Activated naive CD4-positive, alpha-beta T cell (primary cell): Measurements from ENCODE around the gene RCN1.
A peak's percentile ranks its signal among the peaks of the same experiment; 100 is the strongest.
"Not testable (repeated sequence)": the region's sequence is repeated elsewhere in the genome, so short reads cannot be mapped to it uniquely, and the experiment has no call there.

Experiments
- DNase-seq, 4 experiments: peaks; one replicate each; lab custom pipeline; 2025; lab: John Stamatoyannopoulos, UW

RCN1 gene

DNA sequence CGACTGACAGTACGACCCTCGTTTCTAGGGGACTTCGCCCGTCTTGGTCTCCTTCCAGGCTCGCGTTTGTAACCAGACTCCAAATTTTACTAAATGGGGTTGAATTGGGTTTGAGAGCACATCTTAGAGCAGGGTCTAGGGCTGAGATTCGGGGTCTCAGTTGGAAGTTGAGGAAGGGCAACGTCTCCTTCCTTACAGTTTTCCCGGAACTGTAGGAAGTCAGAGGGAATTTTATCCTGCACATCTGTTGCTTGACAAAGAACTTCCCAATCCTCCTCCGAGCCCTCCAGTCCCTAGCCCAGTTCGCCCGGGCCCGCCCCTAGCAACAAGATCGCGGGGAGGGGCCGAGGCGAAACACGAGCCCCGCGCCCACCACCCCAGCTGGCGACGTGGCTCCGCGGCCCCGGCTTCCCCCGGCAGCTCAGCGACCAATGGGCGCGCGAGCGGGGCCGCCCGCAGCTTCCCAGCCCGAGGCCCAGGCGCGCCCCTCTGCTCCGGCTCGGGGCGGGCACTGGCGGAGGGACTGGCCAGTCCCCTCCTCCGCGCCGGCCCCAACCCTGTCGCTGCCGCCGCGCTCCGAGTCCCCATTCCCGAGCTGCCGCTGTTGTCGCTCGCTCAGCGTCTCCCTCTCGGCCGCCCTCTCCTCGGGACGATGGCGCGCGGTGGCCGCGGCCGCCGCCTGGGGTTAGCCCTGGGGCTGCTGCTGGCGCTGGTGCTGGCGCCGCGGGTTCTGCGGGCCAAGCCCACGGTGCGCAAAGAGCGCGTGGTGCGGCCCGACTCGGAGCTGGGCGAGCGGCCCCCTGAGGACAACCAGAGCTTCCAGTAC lies at the start of gene RCN1:
RCN1 (plus strand) TSS at position 530 of the 826 bp plus-strand sequence; CDS start at position 653, 123 bp downstream.
- DNase-seq = peak in 3 of 4 experiments; percentile 8 to 29 (median 13)

DNA sequence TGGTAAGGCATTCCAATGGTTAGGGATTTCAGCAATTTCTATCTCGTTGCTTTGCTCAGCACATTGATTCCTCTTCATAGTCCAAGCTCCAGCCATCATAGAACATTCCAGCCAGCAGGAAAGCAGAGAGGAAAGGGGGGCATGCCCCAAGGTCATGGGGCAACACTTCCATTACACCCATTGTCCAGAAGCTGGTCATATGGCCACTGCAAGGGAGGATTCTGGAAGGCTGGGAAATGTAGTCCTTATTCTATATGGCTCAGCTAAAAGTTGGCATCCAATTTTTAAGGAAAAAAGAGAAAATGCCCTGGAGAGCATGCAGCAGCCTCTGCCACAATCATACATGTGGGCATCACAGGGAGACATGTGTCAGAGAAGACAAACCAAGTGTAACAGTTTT lies 47.1 kb upstream of the RCN1 start:
- no peak for DNase-seq

DNA sequence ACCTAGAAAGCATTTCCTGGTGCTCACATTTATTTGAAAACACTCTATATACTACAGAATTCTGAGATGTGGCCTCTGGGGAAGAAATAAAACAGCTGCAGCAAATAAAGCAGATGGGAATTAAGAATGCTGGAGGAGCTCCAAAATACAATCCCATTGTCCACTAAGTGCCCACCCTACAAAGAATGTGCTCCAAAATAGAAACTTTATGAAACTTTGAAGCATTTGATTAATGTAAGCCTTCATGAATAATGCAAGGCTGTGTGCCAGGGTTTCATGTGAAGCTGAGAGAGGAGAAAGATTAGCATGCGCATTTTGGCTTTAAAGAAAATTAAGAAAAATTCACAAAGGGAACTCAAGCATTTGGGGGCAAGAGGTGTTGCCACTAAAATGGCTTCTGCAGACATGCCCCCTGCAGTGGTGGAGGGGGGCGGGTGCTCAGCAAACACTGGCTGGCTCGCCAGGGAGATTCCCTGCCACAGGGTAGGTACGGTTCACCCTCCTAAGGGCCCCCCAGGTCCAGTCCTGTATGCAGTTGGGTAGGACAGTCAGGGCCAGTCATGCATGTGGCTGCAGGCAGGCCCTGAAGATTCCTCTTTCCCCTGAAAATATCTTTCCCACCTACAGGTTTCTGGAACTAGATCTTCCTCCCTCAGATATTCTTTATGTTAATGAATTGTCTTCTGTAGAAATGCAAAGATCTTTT lies 46.6 kb upstream of the RCN1 start:
- no peak for DNase-seq

DNA sequence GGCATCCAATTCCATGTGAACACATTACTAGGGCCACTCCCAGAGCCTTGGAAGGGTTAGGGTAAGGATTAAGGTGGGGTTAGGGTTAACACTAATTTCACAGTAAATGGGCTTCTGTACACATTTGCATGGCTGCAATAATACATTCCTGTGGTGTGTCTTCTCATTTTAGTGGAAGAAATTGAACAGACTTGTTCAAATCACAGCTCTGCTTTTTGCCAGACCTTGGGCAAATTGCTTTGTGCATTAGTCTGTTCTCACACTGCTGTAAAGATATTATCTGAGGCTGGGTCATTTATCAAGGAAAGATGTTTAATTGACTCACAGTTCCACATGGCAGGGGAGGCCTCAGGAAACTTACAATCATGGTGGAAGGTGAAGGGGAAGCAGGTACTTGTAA lies 45.4 kb upstream of the RCN1 start:
- DNase-seq = no peak

DNA sequence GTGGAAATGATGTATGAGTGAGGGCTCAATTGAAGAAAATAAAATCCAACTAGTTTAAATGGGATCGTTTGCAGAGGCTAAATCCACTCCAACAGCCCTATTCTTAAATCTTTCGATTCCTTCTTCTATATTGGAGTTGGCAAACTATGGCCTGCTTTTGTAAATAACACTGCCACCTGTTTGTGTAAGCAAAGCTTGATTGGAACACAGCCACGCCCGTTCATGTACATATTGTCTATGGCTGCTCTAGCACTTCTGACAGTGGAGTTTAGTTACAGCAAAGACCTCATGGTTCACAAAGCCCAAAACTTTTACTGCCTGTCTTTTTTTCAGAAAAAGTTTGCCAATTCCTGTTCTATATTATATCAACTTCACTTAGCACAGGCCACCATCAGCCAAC lies 40.6 kb upstream of the RCN1 start:
- no peak for DNase-seq

DNA sequence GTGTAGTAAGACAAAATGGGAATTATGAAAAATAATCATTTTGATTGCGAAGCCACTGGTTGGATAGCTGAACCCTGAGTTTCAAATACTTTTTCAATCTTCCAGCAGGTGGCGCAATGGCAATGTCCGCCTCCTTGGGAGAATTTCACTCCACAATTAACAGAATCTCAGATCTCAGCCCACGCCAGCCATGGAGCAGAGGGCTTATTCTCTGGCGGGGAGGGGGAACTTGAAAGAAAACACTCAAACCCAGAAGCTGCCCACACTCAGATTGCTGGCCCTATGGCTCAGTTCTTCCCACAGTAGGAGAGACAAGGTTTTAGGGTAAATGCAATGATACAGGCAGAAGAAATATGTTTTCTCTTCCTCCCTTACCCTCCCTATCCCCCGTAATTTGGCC lies 38.7 kb upstream of the RCN1 start:
- peak in 3 of 4 experiments; percentile 3 to 25 (median 5) for DNase-seq

DNA sequence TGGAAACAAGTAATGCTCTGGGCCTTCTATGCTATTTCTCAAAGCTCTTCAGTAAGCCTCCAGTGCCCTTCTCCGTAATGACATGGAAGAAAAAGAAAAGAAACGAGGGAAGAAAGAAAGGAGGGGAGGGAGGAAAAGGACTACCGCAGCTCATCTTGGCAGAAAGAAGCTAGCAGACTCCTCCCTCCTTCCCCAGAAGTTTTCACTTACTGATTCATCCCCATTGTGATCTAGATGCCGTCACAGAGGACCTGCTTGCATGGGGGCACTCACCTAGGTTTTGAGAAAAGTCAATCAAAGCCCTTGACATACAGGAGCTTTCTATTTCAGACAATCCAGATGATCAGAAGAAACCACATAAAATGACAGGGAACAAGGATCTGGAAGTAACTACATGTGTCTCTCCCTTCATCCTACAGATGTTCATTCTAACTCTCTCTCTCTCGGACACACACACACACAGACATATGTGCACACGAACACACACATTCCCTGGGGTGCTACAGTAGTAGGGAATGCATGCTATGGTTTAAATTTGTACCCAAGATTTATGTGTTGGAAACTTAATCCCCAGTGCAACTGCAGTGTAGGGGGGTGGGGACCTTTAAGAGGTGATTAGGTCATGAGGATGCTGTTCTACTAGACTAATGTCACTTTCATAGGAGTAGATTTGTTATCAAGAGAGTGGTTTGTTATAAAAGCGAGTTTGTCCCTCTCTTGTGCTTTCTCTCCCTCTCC lies 37.6 kb upstream of the RCN1 start:
- no peak for DNase-seq

DNA sequence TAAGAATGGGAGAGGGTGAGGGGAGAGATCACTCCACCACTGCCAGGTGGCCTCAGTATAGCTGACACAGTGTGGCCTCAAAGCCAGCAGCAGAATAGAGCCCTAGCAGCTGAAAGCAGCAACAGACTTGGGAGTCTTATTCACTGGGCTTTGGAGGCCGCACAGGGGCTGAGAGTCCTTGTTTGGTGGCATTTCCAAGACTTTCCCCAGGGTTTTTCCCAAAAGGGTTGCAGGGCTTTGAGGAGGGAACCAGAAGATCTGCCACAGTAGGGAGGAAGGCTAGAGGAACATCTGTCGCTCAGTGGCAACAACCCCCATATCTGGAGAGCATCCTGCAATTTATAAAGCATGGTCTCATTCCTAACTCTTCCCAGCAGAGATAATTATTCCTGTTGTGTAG lies 35.0 kb upstream of the RCN1 start:
- DNase-seq = no peak

DNA sequence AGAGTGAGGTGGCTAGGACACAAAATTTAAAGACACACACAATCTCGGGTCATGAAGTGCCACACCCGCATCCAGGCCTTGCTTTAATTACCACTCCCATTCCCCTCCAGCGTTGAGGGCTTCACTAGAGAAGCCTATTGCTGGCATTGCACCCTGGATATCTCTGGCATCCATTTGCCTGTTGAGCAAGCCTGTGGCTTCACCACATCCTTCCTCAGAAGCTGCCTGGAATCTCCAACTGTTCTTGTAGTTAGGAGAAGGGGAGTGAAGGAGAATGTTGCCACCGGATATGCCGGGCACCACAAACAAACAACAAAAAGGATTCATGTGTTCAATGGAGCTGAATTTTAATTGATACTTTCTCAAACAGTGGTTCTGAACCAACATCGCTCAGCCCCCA lies 34.4 kb upstream of the RCN1 start:
- no peak for DNase-seq

DNA sequence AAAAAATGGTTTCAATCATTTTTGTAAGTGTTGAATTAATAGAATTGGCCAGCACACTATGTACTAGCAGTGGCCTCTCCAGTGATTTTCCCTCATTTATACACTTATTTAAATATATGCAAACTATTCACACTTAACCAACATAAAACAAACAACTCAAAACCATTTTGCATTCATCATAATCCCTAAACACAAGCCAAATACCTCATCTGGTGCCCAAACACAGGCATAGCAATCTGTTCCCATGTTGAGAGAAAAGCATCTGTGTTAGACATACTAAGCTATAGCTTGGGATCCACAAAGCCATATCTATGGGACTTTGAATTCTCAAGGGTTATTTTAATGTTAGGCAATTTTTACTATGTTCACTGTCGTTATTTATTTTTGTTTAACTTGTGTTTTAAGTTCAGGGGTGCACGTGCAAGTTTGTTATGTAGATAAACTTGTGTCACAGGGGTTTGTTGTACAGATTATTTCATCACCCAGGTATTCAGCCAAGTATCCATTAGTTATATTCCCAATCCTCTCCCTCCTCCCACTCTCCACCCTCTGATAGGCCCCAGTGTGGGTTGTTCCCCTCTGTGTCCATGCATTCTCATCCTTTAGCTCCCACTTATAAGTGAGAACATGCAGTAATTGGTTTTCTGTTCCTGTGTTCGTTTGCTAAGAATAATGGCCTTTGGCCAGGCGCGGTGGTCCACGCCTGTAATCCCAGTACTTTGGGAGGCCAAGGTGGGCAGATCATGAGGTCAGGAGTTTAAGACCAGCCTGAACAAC lies 31.0 kb upstream of the RCN1 start:
- DNase-seq = no peak

DNA sequence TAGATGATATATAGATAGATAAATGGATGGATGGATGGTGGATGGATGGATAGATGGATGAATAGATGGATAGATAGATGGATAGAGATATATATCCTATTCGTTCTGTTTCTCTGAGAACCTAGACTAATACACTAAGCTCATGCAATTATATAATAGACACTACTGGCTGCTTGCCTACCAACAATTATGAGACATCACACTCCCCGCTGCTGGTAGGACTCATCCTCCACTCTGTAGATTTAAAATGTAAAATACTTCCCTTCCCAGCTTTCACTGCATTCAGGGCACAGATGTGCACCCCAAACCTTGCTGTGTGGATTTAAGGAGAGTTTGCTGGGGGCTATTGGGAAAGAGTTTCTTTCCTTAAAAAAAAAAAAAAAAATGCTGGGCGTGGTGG lies 28.3 kb upstream of the RCN1 start:
- DNase-seq = no peak

DNA sequence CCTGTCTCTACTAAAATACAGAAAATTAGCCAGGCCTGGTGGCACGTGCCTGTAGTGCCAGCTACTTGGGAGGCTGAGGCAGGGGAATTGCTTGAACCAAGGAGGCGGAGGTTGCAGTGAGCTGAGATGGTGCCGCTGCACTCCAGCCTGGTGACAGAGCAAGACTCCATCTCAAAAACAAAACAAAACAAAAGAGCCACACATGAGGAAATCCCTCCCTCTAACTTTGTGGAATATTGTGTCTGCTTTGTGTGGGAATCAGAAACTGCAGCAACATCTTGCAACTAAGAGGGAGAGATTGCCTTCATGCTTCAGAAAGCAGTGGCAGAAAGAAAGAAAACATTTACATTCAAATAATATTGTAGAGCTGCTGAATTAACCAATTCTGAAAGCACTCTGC lies 27.8 kb upstream of the RCN1 start:
- not testable (repeated sequence) for DNase-seq

DNA sequence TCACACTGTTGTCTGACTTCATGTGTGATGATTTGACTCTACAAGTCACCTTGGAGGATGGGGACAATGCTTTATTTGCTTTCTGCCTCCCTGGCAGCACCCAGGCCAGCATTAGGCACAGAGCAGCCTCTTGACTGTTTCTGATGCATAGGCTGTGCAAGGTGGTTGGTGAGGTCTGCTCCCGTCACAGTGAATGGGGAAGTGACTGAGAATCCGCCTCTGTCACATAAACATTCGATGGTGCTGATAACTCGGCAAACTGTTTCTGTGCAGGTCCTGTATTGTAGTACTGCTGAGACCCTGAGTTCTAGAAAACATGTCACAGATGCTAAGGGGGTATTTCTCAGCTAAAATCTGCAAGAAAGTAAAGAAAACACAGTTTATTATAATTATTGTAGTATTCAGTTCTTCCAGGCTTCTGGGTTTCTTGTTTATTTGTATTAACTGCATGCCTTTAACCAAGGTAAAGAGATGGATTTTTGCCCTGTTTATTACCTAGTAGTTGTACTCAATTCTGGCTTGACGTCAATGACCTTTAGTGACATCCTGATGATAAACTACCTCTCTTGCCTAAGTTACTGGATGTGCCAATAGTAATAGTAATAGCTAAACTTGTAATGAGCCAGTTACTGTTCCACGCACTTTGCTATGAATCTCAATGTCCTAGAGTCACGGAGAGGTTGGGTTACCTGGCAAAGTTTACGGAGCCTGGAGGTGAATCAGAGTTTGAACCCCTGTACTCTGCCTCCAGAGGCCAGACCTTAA lies 24.8 kb upstream of the RCN1 start:
- no peak for DNase-seq

DNA sequence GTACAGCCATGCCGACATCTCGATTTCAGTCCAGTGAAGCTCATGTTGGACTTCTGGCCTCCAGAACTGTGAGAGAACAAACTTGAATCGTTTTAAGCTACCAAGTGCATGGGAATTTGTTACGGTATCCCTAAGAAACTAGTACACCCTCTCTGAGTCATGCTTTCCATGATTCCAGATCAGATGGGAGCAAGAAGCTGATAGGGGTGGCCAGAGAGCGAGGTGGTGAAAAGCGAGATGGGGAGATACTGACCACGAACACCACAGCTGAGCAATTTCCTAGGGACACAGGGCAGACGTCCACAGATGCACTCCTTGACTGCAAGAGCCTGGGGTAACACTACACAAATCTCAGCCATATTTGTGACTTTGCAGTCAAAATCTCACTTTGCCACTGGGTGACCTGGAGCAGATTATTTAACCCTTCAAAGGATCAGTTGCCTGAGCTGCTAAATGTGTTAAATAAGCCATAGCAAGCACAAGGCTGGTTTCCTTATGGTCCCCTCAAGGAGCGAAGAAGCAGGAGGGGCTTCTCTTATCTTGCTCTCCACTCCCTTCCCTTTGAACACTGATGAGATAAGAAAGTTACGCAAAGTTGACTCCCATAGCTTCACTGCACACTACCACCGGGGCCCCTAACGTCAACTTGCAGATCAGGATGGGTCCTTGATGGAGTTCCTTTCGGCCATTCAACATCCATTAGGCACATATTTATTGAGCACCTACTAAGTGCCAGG lies 22.6 kb upstream of the RCN1 start:
- DNase-seq = no peak

DNA sequence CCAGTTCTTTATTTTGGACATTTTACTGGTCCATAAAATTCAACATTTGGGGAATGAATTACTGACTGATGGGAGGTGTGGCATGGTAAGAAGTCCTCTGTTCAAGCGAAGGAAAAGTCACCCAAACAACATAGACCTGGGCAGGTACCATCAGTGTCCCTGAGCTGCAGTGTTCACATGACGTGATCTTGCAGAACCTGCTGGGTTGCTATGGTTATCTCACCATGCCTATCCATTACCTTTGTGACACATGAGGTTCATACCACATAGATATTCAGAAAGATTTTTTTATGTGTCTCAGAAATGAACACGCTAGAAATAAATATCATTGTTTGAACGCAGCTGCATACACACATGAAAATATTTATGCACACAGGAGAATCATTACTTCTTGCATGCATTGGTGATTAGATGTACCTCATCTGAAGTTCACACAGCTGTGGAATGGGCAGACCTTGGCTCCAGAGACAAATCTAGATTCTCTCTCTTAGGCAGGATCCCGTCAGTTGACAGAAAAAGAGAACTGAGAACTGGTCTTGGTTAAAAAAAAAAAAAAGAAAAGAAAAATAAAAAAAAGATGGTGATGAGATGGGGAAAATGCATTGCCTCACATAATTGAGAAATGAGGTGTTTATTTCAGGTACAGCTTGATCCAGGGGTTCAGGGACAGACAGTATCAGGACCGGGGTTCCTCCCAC lies 21.4 kb upstream of the RCN1 start:
- DNase-seq = no peak

DNA sequence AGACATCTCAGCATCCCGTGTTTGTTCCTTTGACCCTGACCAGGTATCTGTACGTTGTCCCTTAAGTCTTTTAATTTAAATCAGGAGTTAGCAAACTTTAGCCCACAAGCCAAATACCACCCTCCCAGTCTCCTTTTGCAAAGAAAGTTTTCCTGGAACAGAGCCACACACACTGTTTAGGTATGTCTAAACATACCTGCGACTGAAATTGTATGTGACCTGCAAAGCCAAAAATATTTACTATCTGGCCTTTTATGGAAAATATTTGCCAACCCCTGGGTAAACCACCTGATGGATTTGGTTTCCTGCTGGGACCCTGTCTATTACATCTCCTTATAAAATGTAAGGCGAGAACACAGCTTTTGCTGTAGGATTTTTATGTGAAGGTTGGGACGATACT lies 20.2 kb upstream of the RCN1 start:
- no peak for DNase-seq

DNA sequence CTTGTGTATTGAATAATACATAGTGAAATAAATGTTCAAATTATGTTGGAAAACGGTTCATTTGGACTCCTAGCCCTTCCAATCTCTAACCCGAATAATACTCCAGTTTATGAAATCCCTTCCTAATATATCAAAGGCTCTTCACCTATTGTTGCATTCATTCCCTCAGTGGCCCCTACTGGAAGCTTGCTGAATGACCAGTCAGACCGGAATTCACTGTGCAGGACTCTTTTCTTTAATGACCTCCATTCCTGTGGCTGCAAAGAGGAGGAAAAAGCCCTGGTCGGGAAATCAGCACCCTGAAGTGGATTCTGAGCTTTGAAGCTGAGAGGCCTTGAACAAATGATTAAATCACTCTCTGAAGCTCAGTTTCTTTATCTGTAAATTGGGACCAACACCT lies 19.1 kb upstream of the RCN1 start:
- DNase-seq = no peak

DNA sequence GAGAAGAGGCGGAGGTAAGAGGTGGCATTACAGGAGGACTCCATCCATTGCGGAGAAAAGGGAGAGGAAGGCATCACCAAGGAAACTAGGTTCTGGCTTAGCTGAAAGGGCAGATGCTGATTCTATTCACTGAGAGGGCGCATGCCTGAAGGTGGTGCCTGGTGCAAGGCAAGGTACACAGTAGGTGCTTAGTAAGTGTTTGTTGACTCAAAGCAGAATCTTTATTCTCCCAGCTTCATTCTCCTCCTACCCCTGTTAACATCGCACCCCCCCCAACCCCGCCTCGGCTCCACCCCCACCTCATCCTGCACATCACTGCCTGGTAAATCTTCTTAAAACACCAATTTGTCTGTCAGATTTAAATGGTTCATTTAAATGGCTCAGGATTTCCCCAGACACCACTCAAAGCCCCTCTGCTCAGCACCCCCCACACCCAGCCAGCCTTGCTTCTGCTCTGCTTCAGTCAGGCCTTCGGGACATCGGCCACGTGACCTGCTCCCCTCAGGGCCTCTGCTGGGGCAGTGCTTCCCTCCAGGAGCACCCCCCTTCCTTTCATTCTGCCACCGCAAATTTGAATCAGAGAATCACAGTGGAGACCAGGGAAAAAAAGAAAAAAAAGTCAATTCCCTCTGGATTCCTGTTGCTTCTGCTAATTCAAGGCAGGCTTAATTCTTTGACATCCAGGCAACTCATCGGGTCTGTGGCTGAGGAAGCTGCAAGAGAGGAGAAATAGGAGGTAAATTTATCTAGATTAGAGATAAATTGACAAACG lies 17.8 kb upstream of the RCN1 start:
- no peak for DNase-seq

DNA sequence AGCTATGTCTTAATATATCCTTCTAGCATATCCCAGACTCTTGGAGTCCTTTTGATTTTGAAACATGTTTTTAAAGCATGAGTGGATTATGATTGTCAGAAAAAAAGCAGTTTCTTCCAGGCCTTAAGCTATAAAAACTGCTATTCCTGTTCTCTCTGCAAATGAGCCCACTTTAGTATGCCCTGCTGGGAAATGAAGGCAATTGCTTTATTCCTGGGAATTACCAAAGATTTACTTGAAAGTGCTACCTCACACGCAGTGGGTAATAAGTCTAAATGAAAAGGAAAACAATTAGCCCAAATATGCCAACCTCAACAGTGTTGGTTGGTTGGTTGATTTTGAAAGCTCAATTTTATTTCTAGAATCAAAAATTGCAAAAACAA lies 17.2 kb upstream of the RCN1 start:
- DNase-seq = no peak
